ENCODE data around the gene STX2. TPM values are rescaled to one million over a fixed set of nuclear protein-coding genes. Genes with fewer than 3 reads are reported as not detected.

The STX2 gene
- polyA plus RNA-seq, 1 donor (not counting 4 experiments of a cell fraction or from before 2014, with no cell fraction given) = 24.1 TPM

DNA sequence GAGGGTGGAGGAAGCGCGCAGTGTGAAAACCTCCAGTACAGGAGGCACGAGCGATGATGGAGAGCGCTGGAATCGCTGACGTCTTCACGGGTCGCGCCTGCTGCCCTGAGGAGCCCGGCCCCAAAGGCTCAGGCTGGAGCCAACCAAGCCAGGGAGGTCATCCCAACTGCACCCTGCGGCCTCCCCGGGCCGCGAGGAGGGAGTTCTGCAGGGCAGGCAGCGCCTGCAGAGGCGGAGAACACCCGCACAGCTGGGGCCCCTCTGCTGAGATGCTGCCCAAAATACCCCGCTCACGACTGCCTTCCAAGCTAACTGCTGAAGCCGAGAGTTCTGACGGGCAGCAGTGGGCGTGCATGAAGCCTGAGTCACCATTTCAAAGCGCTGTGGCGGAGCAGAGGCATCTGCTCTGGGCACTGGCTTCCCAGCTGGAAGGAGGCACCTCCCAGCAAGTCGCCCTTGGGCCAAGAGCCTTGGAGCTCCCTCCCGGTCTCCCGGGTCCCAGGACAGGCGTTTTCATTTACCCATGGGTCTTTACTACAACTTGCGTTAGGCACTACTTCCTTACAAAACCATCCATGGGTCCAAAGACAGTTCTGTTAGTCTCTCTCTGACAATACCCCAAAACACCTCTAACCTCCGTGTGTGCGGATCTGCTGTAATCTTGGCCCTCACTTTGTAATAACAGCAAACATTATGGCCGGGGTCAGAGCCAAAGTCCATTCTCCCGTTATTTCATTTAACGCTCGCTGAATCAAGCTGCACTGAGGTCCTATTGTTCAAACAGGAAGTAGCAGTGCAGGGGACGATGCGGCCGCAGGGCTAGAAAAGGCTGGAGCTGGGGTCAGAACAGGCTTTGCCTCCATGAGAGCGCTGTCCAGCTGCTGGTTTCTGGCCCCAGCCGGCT is 62.8 kb downstream of the STX2 start:
- H3K4me1 ChIP-seq (ENCODE audit: control insufficient read depth, extremely low read depth, insufficient read depth, low read length) = peaks cover 12% of the 10 kb centered on the region
- peak overlapping the region; percentile 30 for H3K27ac ChIP-seq (ENCODE audit: control insufficient read depth, insufficient read depth, low read length)
- H3K27me3 ChIP-seq (ENCODE audit: control insufficient read depth, extremely low read depth, insufficient read depth, low read length) = no peaks in the 10 kb centered on the region
- peaks cover 0 to 7% of the 10 kb centered on the region in 2 experiments for H3K36me3 ChIP-seq (ENCODE audit: control insufficient read depth in 2 of 2, extremely low read depth in 1 of 2, insufficient read depth in 2 of 2, low read length in 2 of 2)
- H3K9me3 ChIP-seq (ENCODE audit: control insufficient read depth, low read depth, low read length) = no peaks in the 10 kb centered on the region
- H3K4me2 ChIP-seq (ENCODE audit: control insufficient read depth, extremely low read depth, insufficient read depth, low read depth, low read length) = peak overlapping the region; percentile 91
- H3K9me1 ChIP-seq (ENCODE audit: control insufficient read depth, extremely low read depth, insufficient read depth, low read length) = no peaks in the 10 kb centered on the region
- dilution Hi-C loops (cut with MboI; ENCODE audit: extremely low pct_ligation_motif_present, low sequenced_read_pairs) = no loop called here
- no peaks in the 10 kb centered on the region for H3K79me2 ChIP-seq (ENCODE audit: control insufficient read depth, insufficient read depth, low read length)
- peak overlapping the region; percentile 50 for H3K9ac ChIP-seq (ENCODE audit: control insufficient read depth, extremely low read depth, insufficient read depth, low read length)
- H2AFZ ChIP-seq (ENCODE audit: control insufficient read depth, low read length) = peak overlapping the region; percentile 69
- TF ChIP-seq EZH2 (IDR thresholded peaks at IDR 0.05; ENCODE audit: low read length) = no peak
- DNase-seq (ENCODE audit: low read depth, low spot score) = no peak
- peak; percentile 83 for FAIRE-seq
- H4K20me1 ChIP-seq (ENCODE audit: control insufficient read depth, extremely low read depth, insufficient read depth, low read length) = no peaks in the 10 kb centered on the region
- peak overlapping the region in 2 of 3 experiments; percentile 11 to 48 for H3K4me3 ChIP-seq (ENCODE audit: control insufficient read depth in 2 of 3, extremely low read depth in 1 of 3, insufficient read depth in 2 of 3, low read depth in 1 of 3, low read length in 3 of 3)

DNA sequence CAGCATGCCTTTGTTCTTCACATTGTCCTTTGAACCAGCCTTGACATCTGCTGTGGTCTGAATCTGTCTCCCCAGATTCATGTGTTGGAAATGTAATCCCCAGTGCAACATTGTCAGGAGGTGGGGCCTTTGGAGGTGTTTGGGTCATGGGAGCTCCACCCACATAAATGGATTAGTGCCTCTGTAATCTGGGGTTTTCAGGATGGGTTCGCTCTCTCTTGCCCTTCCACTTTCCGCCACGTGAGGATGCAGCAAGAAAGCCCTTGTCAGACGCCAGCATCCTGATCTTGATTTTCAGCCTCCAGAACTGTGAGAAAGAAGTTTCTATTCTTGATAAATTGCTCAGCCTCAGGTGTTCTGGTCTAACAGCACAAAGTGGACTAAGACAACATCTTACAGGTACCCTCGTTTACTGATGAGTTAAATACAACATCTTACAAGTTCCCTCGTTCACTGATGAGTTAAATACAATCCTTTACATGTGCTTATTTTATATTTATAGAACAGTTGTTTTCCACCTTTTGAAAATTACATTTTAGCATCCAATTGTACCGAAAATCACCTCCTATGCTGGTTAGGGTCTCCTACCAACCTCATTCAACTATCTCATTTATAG is 68.5 kb downstream of the STX2 start:
- no peak overlapping the region for H3K27ac ChIP-seq (ENCODE audit: control insufficient read depth, insufficient read depth, low read length)
- H3K9me3 ChIP-seq (ENCODE audit: control insufficient read depth, low read depth, low read length) = peaks cover under 1% of the 10 kb centered on the region
- H3K9ac ChIP-seq (ENCODE audit: control insufficient read depth, extremely low read depth, insufficient read depth, low read length) = no peak overlapping the region
- peaks cover 12% of the 10 kb centered on the region for H3K4me1 ChIP-seq (ENCODE audit: control insufficient read depth, extremely low read depth, insufficient read depth, low read length)
- dilution Hi-C loops (cut with MboI; ENCODE audit: extremely low pct_ligation_motif_present, low sequenced_read_pairs) = no loop called here
- no peak overlapping the region for H3K4me2 ChIP-seq (ENCODE audit: control insufficient read depth, extremely low read depth, insufficient read depth, low read depth, low read length)
- H4K20me1 ChIP-seq (ENCODE audit: control insufficient read depth, extremely low read depth, insufficient read depth, low read length) = no peaks in the 10 kb centered on the region
- H2AFZ ChIP-seq (ENCODE audit: control insufficient read depth, low read length) = no peak overlapping the region
- DNase-seq (ENCODE audit: low read depth, low spot score) = no peak
- H3K36me3 ChIP-seq (ENCODE audit: control insufficient read depth in 2 of 2, extremely low read depth in 1 of 2, insufficient read depth in 2 of 2, low read length in 2 of 2) = no peaks in the 10 kb centered on the region
- H3K27me3 ChIP-seq (ENCODE audit: control insufficient read depth, extremely low read depth, insufficient read depth, low read length) = no peaks in the 10 kb centered on the region
- no peak for FAIRE-seq
- no peaks in the 10 kb centered on the region for H3K9me1 ChIP-seq (ENCODE audit: control insufficient read depth, extremely low read depth, insufficient read depth, low read length)
- H3K79me2 ChIP-seq (ENCODE audit: control insufficient read depth, insufficient read depth, low read length) = no peaks in the 10 kb centered on the region
- no peak overlapping the region for H3K4me3 ChIP-seq (ENCODE audit: control insufficient read depth in 2 of 3, extremely low read depth in 1 of 3, insufficient read depth in 2 of 3, low read depth in 1 of 3, low read length in 3 of 3)
- TF ChIP-seq EZH2 (IDR thresholded peaks at IDR 0.05; ENCODE audit: low read length) = no peak
- TF ChIP-seq, protein P1, sequence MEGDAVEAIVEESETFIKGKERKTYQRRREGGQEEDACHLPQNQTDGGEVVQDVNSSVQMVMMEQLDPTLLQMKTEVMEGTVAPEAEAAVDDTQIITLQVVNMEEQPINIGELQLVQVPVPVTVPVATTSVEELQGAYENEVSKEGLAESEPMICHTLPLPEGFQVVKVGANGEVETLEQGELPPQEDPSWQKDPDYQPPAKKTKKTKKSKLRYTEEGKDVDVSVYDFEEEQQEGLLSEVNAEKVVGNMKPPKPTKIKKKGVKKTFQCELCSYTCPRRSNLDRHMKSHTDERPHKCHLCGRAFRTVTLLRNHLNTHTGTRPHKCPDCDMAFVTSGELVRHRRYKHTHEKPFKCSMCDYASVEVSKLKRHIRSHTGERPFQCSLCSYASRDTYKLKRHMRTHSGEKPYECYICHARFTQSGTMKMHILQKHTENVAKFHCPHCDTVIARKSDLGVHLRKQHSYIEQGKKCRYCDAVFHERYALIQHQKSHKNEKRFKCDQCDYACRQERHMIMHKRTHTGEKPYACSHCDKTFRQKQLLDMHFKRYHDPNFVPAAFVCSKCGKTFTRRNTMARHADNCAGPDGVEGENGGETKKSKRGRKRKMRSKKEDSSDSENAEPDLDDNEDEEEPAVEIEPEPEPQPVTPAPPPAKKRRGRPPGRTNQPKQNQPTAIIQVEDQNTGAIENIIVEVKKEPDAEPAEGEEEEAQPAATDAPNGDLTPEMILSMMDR (optimal IDR thresholded peaks at IDR 0.05 in 1 of 3, IDR thresholded peaks at IDR 0.05 in 1 of 3, conservative IDR thresholded peaks at IDR 0.05 in 1 of 3; ENCODE audit: extremely low read depth in 1 of 3, insufficient read depth in 2 of 3, low read length in 3 of 3) = no peak
